Measurements from ENCODE around the gene TRIM42. TPM values are rescaled to one million over a fixed set of nuclear protein-coding genes. Genes with fewer than 3 reads are reported as not detected.
A peak's percentile ranks its signal among the peaks of the same experiment; 100 is the strongest.

Gene TRIM42
- total RNA-seq, 4 donors from 2014 or later, result not detected

DNA sequence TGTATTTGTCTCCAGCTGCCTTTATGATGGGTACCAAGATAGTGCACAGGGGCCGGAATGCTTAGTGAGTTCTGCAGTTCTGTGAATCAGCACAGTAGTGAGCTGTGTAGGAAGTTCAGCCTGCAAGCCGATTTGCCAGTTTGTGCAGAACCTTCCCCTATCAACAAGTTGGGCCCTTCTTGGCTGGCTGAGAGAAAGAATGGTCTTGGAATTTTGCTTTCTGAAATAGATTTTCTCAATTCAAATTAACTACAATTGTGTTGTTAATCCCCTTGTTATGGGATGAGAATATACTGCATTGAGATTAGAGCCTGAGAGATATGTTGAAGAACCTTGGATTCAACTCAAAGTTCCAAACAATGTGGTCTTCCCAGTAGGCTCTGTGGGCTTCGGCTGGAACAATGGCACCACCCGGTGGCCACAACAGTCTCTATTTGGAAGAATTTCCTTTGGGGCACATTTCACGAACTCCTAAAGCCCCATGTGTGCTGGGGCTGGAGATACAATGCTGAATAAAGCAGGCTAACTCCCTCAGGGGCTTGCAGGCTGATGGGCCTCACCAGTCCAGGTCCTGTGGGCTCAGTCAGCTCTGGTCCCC lies 59.1 kb downstream of the TRIM42 start:
- Histone ChIP-seq H3K4me3 (no peak overlapping the region), H3K36me3 (no peaks in the 10 kb centered on the region), H3K27ac (no peak overlapping the region), H3K27me3 (no peaks in the 10 kb centered on the region), H3K9me3 (no peaks in the 10 kb centered on the region), H3K4me1 (no peaks in the 10 kb centered on the region)
- DNase-seq (ENCODE audit: low spot score in 2 of 2), result peak; percentile 30 to 66
- WGBS, 2 donors, result 35 to 51% methylated on average over 5 of the region's 5 CpGs
- TF ChIP-seq EP300 (IDR thresholded peaks at IDR 0.05) (peak in 1 of 2 donors; percentile 12), POLR2A (IDR thresholded peaks at IDR 0.05) (no peak)
- TF ChIP-seq, protein P1, sequence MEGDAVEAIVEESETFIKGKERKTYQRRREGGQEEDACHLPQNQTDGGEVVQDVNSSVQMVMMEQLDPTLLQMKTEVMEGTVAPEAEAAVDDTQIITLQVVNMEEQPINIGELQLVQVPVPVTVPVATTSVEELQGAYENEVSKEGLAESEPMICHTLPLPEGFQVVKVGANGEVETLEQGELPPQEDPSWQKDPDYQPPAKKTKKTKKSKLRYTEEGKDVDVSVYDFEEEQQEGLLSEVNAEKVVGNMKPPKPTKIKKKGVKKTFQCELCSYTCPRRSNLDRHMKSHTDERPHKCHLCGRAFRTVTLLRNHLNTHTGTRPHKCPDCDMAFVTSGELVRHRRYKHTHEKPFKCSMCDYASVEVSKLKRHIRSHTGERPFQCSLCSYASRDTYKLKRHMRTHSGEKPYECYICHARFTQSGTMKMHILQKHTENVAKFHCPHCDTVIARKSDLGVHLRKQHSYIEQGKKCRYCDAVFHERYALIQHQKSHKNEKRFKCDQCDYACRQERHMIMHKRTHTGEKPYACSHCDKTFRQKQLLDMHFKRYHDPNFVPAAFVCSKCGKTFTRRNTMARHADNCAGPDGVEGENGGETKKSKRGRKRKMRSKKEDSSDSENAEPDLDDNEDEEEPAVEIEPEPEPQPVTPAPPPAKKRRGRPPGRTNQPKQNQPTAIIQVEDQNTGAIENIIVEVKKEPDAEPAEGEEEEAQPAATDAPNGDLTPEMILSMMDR (IDR thresholded peaks at IDR 0.05), result peak in 4 of 5 experiments; percentile 35 to 72 (median 54)

DNA sequence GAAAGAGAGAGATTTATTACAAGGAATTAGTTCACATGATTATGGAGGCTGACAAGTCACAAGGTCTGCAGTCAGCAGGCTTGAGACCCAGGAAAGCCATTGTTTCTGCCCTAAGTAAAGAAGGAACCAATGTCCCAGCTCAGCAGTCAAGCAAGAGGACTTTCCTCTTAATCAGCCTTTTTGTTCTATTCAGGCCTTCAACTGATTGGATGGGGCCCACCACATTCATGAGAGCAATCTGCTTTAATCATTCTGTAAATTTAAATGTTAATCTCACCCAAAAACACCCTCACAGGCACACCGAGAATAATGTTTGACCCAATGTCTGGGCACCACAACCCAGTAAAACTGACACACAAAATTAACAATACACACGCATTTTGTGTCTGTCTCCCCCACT lies 64.3 kb downstream of the TRIM42 start:
- H3K36me3 ChIP-seq, result no peaks in the 10 kb centered on the region
- no peak for DNase-seq (ENCODE audit: low spot score in 2 of 2)

DNA sequence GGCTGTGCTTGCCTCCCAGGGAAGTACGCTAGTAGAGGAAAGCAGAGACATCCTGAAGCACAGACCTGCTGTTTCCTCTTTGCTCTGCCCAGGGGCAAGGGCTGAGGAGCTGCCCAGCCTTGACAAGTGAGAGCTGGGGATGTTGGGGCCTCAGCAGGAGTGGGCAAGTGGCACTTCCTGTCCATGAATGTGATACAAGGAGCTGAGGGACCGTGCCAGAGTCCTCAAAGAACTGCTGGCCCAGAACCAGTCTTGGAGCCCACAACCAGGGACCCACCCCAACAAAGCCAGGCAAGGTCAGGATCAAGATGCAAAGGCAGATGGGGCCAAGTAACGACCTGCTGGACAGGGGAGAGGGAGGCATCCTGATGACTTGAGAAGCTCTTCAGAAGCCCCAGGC lies 70.3 kb downstream of the TRIM42 start:
- DNase-seq (ENCODE audit: low spot score in 2 of 2), result no peak
- TF ChIP-seq POLR2A (IDR thresholded peaks at IDR 0.05) (no peak), EP300 (IDR thresholded peaks at IDR 0.05) (no peak)
- TF ChIP-seq, protein P1 (IDR thresholded peaks at IDR 0.05), result no peak
- 61 to 68% methylated on average over 3 of the region's 3 CpGs for WGBS, 2 donors
- no peak overlapping the region for H3K27ac ChIP-seq
- no peaks in the 10 kb centered on the region for H3K36me3 ChIP-seq
- H3K27me3 ChIP-seq, result no peaks in the 10 kb centered on the region
- no peak overlapping the region for H3K4me3 ChIP-seq
- H3K9me3 ChIP-seq, result peaks cover 0 to 4% (median 0%) of the 10 kb centered on the region in 4 donors
- H3K4me1 ChIP-seq, result no peaks in the 10 kb centered on the region

More for the DNA sequence above, 64.3 kb downstream of the TRIM42 start:
- H3K4me3 ChIP-seq, result no peak overlapping the region
- no peaks in the 10 kb centered on the region for H3K4me1 ChIP-seq
- 89 to 95% methylated on average over 2 of the region's 2 CpGs for WGBS, 2 donors
- no peak overlapping the region for H3K27ac ChIP-seq
- no peak for TF ChIP-seq EP300 (IDR thresholded peaks at IDR 0.05)
- no peak for TF ChIP-seq POLR2A (IDR thresholded peaks at IDR 0.05)
- TF ChIP-seq, protein P1 (IDR thresholded peaks at IDR 0.05), result no peak
- no peaks in the 10 kb centered on the region for H3K27me3 ChIP-seq
- H3K9me3 ChIP-seq, result peaks cover 0 to 4% (median 0%) of the 10 kb centered on the region in 4 donors

DNA sequence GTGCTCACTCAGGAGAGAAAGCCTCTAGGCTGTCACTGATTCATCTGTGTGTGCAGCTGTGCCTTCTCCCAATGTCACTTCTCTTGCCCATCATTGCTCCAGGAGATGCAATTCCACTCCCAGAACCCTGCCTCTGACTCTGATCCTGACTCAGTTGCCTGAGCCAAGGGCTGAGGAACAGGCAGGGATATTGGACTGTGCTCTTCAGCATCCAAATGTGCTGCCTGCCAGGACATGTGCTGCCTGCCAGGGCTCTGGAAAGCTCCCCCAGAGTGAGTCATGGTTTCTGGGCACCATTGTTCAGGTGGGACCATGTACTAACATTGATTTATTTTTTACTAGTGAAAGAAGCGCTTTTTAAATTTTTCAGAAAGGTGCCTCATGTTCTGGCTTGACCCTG lies 71.0 kb downstream of the TRIM42 start:
- H3K4me3 ChIP-seq, result no peak overlapping the region
- no peak for DNase-seq (ENCODE audit: low spot score in 2 of 2)
- H3K9me3 ChIP-seq, result peaks cover 0 to 4% (median 0%) of the 10 kb centered on the region in 4 donors
- H3K27ac ChIP-seq, result no peak overlapping the region
- no peak for TF ChIP-seq EP300 (IDR thresholded peaks at IDR 0.05)
- TF ChIP-seq, protein P1 (IDR thresholded peaks at IDR 0.05), result no peak
- TF ChIP-seq POLR2A (IDR thresholded peaks at IDR 0.05), result no peak
- no peaks in the 10 kb centered on the region for H3K4me1 ChIP-seq
- H3K36me3 ChIP-seq, result no peaks in the 10 kb centered on the region
- no peaks in the 10 kb centered on the region for H3K27me3 ChIP-seq
- 92 to 96% methylated on average over 1 of the region's 1 CpG for WGBS, 2 donors

Measured in tibial nerve (tissue), 4 donors.